IMR-90 (cell line): ENCODE data around the gene SF3B3. TPM values are rescaled to one million over a fixed set of nuclear protein-coding genes. Genes with fewer than 3 reads are reported as not detected.

Experiments used
- ATAC-seq: fragments of 200-7000 bp; cut with Tn5 transposase; 2 replicates; pipeline ENCODE4 v1.9.1; 2020; ENCODE audit warnings: low read depth, mild to moderate bottlenecking, moderate library complexity
- BruUV-seq: library from RNA; stranded (reverse); fragments of 400-500 nt; replicated peaks from 2 replicates; lab custom pipeline; 2021; lab: Mats Ljungman, UMichigan
- CTCF ChIA-PET: fragments of 300-600 bp; formaldehyde crosslinking; extraction: SDS; loops from one replicate; lab custom pipeline; 2021; ENCODE audit warnings: antibody characterized with exemption; lab: Yijun Ruan, JAX
- POLR2A ChIA-PET: fragments of 300-600 bp; sonication (Branson Sonifier 250); formaldehyde crosslinking; loops from one replicate; lab custom pipeline; 2022; ENCODE audit warnings: antibody characterized with exemption; ENCODE audit not compliant: unreplicated experiment; lab: Charles Lee
- DNase-seq: peaks from one replicate; pipeline ENCODE4 v3.0.0; 2013
- H2AFZ ChIP-seq: replicated peaks from 2 replicates; pipeline ENCODE3; 2013; ENCODE audit warnings: low read length, mild to moderate bottlenecking; ENCODE audit not compliant: poor library complexity
- H2AK5ac ChIP-seq: 2 replicates; pipeline ENCODE4 v1.6.1; 2013; ENCODE audit warnings: low read depth, low read length, inconsistent platforms
- H2AK9ac ChIP-seq: replicated peaks from 2 replicates; pipeline ENCODE3; 2013; ENCODE audit warnings: mild to moderate bottlenecking, low read depth, low read length, moderate library complexity; ENCODE audit not compliant: poor library complexity
- H2BK120ac ChIP-seq: 2 replicates; pipeline ENCODE4 v1.6.1; 2013; ENCODE audit warnings: low read depth, low read length, inconsistent platforms
- H2BK15ac ChIP-seq: 3 replicates; pipeline ENCODE4 v1.6.1; 2013; ENCODE audit warnings: low read depth, low read length, inconsistent platforms
- H2BK20ac ChIP-seq: 2 replicates; pipeline ENCODE4 v1.6.1; 2013; ENCODE audit warnings: low read depth, mild to moderate bottlenecking, inconsistent platforms, low read length, moderate library complexity
- H2BK5ac ChIP-seq: 2 replicates; pipeline ENCODE4 v1.6.1; 2013; ENCODE audit warnings: mild to moderate bottlenecking, low read depth, low read length, inconsistent platforms; ENCODE audit not compliant: poor library complexity, severe bottlenecking
- H3K14ac ChIP-seq: replicated peaks from 2 replicates; pipeline ENCODE4 v1.6.1; 2013; ENCODE audit warnings: low read depth, low read length, inconsistent platforms
- H3K18ac ChIP-seq: 2 replicates; pipeline ENCODE4 v1.6.1; 2013; ENCODE audit warnings: low read depth, low read length, control low read depth
- H3K23ac ChIP-seq: 2 replicates; pipeline ENCODE4 v1.6.1; 2013; ENCODE audit warnings: low read depth, low read length, inconsistent platforms
- H3K27ac ChIP-seq: 2 replicates; pipeline ENCODE4 v1.5.1; 2013; ENCODE audit warnings: mild to moderate bottlenecking, control low read depth, low read length; ENCODE audit not compliant: insufficient read depth
- H3K27me3 ChIP-seq: 2 replicates; pipeline ENCODE4 v1.6.1; 2013; ENCODE audit warnings: low read length; ENCODE audit not compliant: control insufficient read depth, insufficient read depth
- H3K36me3 ChIP-seq: 2 replicates; pipeline ENCODE4 v1.6.1; 2013; ENCODE audit warnings: low read length, mixed read lengths; ENCODE audit not compliant: control insufficient read depth, insufficient read depth
- H3K4ac ChIP-seq: 2 replicates; pipeline ENCODE4 v1.6.1; 2013; ENCODE audit warnings: low read depth, low read length, inconsistent platforms
- H3K4me1 ChIP-seq: 2 replicates; pipeline ENCODE4 v1.6.1; 2013; ENCODE audit warnings: low read length, mixed read lengths; ENCODE audit not compliant: control insufficient read depth, insufficient read depth
- H3K4me2 ChIP-seq: 2 replicates; pipeline ENCODE4 v1.6.1; 2013; ENCODE audit warnings: low read depth, mild to moderate bottlenecking, control low read depth, low read length, moderate library complexity
- H3K4me3 ChIP-seq: 2 replicates; pipeline ENCODE4 v1.5.1; 2013; ENCODE audit warnings: low read depth, mild to moderate bottlenecking, control low read depth, low read length, moderate library complexity; ENCODE audit not compliant: insufficient read depth
- H3K56ac ChIP-seq: 2 replicates; pipeline ENCODE4 v1.6.1; 2013; ENCODE audit warnings: low read length, inconsistent platforms; ENCODE audit not compliant: insufficient read depth; ENCODE audit errors: extremely low read depth
- H3K79me1 ChIP-seq, 2 experiments: 2 replicates each; pipeline ENCODE4 v1.6.1; 2013; ENCODE audit warnings: low read length in 2 of 2, inconsistent platforms in 1 of 2, low read depth in 1 of 2
- H3K9ac ChIP-seq: 2 replicates; pipeline ENCODE4 v1.6.1; 2013; ENCODE audit warnings: low read depth, low read length, control low read depth
- H3K9me1 ChIP-seq: 2 replicates; pipeline ENCODE4 v1.6.1; 2013; ENCODE audit warnings: low read length, inconsistent platforms; ENCODE audit not compliant: insufficient read depth
- H3K9me3 ChIP-seq: 2 replicates; pipeline ENCODE4 v1.6.1; 2013; ENCODE audit warnings: low read length; ENCODE audit not compliant: control insufficient read depth, insufficient read depth
- H4K20me1 ChIP-seq: 2 replicates; pipeline ENCODE4 v1.6.1; 2013; ENCODE audit warnings: low read length, inconsistent platforms; ENCODE audit not compliant: insufficient read depth
- H4K5ac ChIP-seq: 2 replicates; pipeline ENCODE4 v1.6.1; 2013; ENCODE audit warnings: mild to moderate bottlenecking, low read depth, low read length, control low read depth
- H4K8ac ChIP-seq, 2 experiments: 2 replicates each; pipeline ENCODE4 v1.6.1; 2013; ENCODE audit warnings: low read depth in 2 of 2, low read length in 2 of 2, control low read depth in 1 of 2, inconsistent platforms in 1 of 2
- H4K91ac ChIP-seq: 2 replicates; pipeline ENCODE4 v1.6.1; 2013; ENCODE audit warnings: low read depth, low read length, inconsistent platforms; ENCODE audit not compliant: insufficient read depth
- MAZ ChIP-seq: IDR thresholded peaks from 2 replicates; pipeline ENCODE4 v1.6.1; 2012; ENCODE audit warnings: low read depth, mild to moderate bottlenecking, low read length, improper control_type of control experiment, moderate library complexity, borderline replicate concordance
- MXI1 ChIP-seq: IDR thresholded peaks from 2 replicates; pipeline ENCODE4 v1.6.1; 2012; ENCODE audit warnings: low read depth, mild to moderate bottlenecking, low read length, moderate library complexity, borderline replicate concordance
- SMC3 ChIP-seq: fragments of 150-350 bp; IDR thresholded peaks from 2 replicates; pipeline ENCODE4 v1.6.1; 2016; ENCODE audit warnings: low read depth, mild to moderate bottlenecking, antibody characterized with exemption, low read length, moderate library complexity
- WGBS, 2 experiments: methylation state at CpG; one replicate each; pipeline versions ENCODE4 v1.1.5 to v1.1.7; 2013; ENCODE audit warnings: missing lambda C conversion rate in 2 of 2; ENCODE audit not compliant: insufficient read length in 1 of 2; ENCODE audit errors: extremely low coverage in 2 of 2; 5-methylcytosine and 5-hydroxymethylcytosine counted together
- dilution Hi-C: fragments of 300-500 bp; cut with HindIII; formaldehyde crosslinking; loops from one replicate; pipeline ENCODE4 v1.14.3; 2018; ENCODE audit warnings: low sequenced_read_pairs; ENCODE audit not compliant: unreplicated experiment
- in situ Hi-C: fragments of 300-500 bp; cut with MboI; formaldehyde crosslinking; loops from 3 replicates; pipeline ENCODE4 v1.14.3; 2019; ENCODE audit warnings: low sequenced_read_pairs, inconsistent platforms, mixed read lengths
- intact Hi-C: fragments of 100-400 bp; cut with micrococcal nuclease; formaldehyde crosslinking; loops from 2 replicates; pipeline ENCODE4 v1.10.0; 2022
- polyA plus RNA-seq, 3 experiments: library from polyadenylated mRNA; depleted of rRNA; stranded (reverse); fragments of >200 nt; gene quantifications; 2 replicates each; pipeline ENCODE4 v1.2.3, GENCODE V29; 2012; ENCODE audit warnings: low replicate concordance in 1 of 3
- total RNA-seq: library from RNA; depleted of rRNA; stranded (reverse); fragments of >200 nt; gene quantifications from 2 replicates; pipeline ENCODE4 v1.2.3, GENCODE V29; 2012
- TF ChIP-seq, protein P1 (sequence below): conservative IDR thresholded peaks from 2 replicates; pipeline ENCODE4 v1.5.1; 2012; ENCODE audit warnings: mild to moderate bottlenecking, low read depth, low read length, improper control_type of control experiment
- TF ChIP-seq, protein P2 (sequence below): fragments of 150-350 bp; IDR thresholded peaks from 2 replicates; pipeline ENCODE4 v1.6.1; 2017; ENCODE audit warnings: mild to moderate bottlenecking, antibody characterized with exemption, low read length, low read depth

Gene SF3B3
- total and polyA plus RNA-seq, 2 of the 4 experiments (the other 2 are of a cell fraction), result 97.9 to 134 TPM

DNA sequence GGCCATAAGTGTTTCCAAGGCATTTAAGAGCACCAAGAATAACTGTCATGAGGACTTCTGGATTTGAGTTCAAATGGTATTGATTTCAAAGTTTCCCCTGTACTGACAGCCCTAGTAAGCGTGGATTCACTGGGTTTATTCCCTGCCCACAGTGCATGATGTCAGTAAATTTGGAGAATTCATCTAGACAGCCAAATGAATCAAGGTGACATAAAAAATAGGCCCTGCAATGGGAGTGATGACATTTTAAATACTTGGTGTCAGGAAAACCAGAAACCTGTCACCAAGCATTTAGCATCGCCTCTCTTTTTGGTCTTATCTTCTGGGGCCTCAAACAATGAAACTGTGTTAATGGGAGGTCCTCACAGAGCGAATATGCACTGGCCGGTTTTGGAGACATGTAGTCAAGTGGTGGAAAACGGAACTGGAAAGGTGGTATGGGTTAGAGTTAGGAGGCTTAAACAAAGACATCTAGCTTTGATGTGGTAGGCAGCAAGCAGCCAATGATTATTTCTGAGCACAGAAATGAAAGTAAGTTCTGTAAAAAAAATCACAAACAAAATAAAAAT lies 29.3 kb upstream of the SF3B3 start:
- H2AFZ ChIP-seq, result no peak overlapping the region
- peaks cover 45% of the 10 kb centered on the region for H3K36me3 ChIP-seq
- peaks cover 15% of the 10 kb centered on the region for H3K9me1 ChIP-seq
- H4K8ac ChIP-seq, result no peak overlapping the region
- TF ChIP-seq MAZ (no peak), SMC3 (no peak), MXI1 (no peak)
- TF ChIP-seq, protein P1, sequence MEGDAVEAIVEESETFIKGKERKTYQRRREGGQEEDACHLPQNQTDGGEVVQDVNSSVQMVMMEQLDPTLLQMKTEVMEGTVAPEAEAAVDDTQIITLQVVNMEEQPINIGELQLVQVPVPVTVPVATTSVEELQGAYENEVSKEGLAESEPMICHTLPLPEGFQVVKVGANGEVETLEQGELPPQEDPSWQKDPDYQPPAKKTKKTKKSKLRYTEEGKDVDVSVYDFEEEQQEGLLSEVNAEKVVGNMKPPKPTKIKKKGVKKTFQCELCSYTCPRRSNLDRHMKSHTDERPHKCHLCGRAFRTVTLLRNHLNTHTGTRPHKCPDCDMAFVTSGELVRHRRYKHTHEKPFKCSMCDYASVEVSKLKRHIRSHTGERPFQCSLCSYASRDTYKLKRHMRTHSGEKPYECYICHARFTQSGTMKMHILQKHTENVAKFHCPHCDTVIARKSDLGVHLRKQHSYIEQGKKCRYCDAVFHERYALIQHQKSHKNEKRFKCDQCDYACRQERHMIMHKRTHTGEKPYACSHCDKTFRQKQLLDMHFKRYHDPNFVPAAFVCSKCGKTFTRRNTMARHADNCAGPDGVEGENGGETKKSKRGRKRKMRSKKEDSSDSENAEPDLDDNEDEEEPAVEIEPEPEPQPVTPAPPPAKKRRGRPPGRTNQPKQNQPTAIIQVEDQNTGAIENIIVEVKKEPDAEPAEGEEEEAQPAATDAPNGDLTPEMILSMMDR, result no peak
- TF ChIP-seq, protein P2, sequence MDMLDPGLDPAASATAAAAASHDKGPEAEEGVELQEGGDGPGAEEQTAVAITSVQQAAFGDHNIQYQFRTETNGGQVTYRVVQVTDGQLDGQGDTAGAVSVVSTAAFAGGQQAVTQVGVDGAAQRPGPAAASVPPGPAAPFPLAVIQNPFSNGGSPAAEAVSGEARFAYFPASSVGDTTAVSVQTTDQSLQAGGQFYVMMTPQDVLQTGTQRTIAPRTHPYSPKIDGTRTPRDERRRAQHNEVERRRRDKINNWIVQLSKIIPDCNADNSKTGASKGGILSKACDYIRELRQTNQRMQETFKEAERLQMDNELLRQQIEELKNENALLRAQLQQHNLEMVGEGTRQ, result no peak
- H2BK20ac ChIP-seq, result no peak overlapping the region
- H3K4me3 ChIP-seq, result no peak overlapping the region
- no peak overlapping the region for H4K5ac ChIP-seq
- dilution Hi-C loops (no loop called here), in situ Hi-C loops (no loop called here), intact Hi-C loops (no loop called here)
- no peak overlapping the region for H3K14ac ChIP-seq
- 75% methylated on average over 2 of the region's 5 CpGs; no CpG with 5 or more reads in 1 of the 2 experiments for WGBS, 2 experiments
- H3K27ac ChIP-seq, result no peak overlapping the region
- H2BK5ac ChIP-seq, result no peak overlapping the region
- H3K9me3 ChIP-seq, result no peaks in the 10 kb centered on the region
- no peak overlapping the region for H2AK5ac ChIP-seq
- BruUV-seq, result no TSS peak
- H3K9ac ChIP-seq, result no peak overlapping the region
- H2BK120ac ChIP-seq, result no peak overlapping the region
- ChIA-PET CTCF (no interaction called here), POLR2A (no interaction called here)
- no peak overlapping the region for H3K56ac ChIP-seq
- H3K4ac ChIP-seq, result no peak overlapping the region
- no peaks in the 10 kb centered on the region for H3K27me3 ChIP-seq
- ATAC-seq (no peak), DNase-seq (no peak)
- no peaks in the 10 kb centered on the region for H3K79me1 ChIP-seq
- H3K18ac ChIP-seq, result no peak overlapping the region
- H2BK15ac ChIP-seq, result no peak overlapping the region
- no peak overlapping the region for H3K23ac ChIP-seq
- H3K4me1 ChIP-seq, result peaks cover 3% of the 10 kb centered on the region
- H4K91ac ChIP-seq, result no peak overlapping the region
- no peaks in the 10 kb centered on the region for H4K20me1 ChIP-seq
- H2AK9ac ChIP-seq, result no peak overlapping the region
- no peak overlapping the region for H3K4me2 ChIP-seq
